H9 (cell line): ENCODE results near the gene FTH1. TPM values are rescaled to one million over a fixed set of nuclear protein-coding genes. Genes with fewer than 3 reads are reported as not detected.

Experiments used
- DNase-seq: peaks from one replicate; pipeline ENCODE4 v3.0.0-alpha.2; 2017
- H2AFZ ChIP-seq: one replicate; pipeline ENCODE4 v1.6.1; 2013; ENCODE audit warnings: mild to moderate bottlenecking, low read length, control low read depth, moderate library complexity
- H2AK5ac ChIP-seq: 2 replicates; pipeline ENCODE4 v1.6.1; 2013; ENCODE audit warnings: low read length, control low read depth, mixed read lengths; ENCODE audit not compliant: insufficient read length
- H2BK120ac ChIP-seq: one replicate; pipeline ENCODE4 v1.6.1; 2013; ENCODE audit warnings: low read depth, mild to moderate bottlenecking, low read length, control low read depth, inconsistent platforms; ENCODE audit not compliant: poor library complexity, severe bottlenecking
- H2BK12ac ChIP-seq: 2 replicates; pipeline ENCODE4 v1.6.1; 2013; ENCODE audit warnings: low read length, control low read depth, mixed read lengths, low read depth; ENCODE audit not compliant: insufficient read length
- H2BK15ac ChIP-seq: 2 replicates; pipeline ENCODE4 v1.6.1; 2013; ENCODE audit warnings: low read depth, low read length, control low read depth
- H2BK20ac ChIP-seq: one replicate; pipeline ENCODE4 v1.6.1; 2013; ENCODE audit warnings: low read depth, mild to moderate bottlenecking, low read length, control low read depth, inconsistent platforms; ENCODE audit not compliant: poor library complexity, severe bottlenecking
- H2BK5ac ChIP-seq: 2 replicates; pipeline ENCODE4 v1.6.1; 2013; ENCODE audit warnings: low read length, control low read depth, mixed read lengths; ENCODE audit not compliant: insufficient read length
- H3K14ac ChIP-seq: 2 replicates; pipeline ENCODE4 v1.6.1; 2013; ENCODE audit warnings: low read length, control low read depth; ENCODE audit not compliant: insufficient read depth
- H3K18ac ChIP-seq: 2 replicates; pipeline ENCODE4 v1.6.1; 2013; ENCODE audit warnings: low read depth, mild to moderate bottlenecking, mixed read lengths, low read length, control low read depth; ENCODE audit not compliant: insufficient read length
- H3K23ac ChIP-seq: 2 replicates; pipeline ENCODE4 v1.6.1; 2013; ENCODE audit warnings: low read length, control low read depth, mixed read lengths, low read depth; ENCODE audit not compliant: insufficient read length
- H3K23me2 ChIP-seq: 2 replicates; pipeline ENCODE4 v1.6.1; 2013; ENCODE audit warnings: low read depth, mild to moderate bottlenecking, mixed read lengths, low read length, control low read depth; ENCODE audit not compliant: insufficient read length, poor library complexity, severe bottlenecking
- H3K27ac ChIP-seq: 2 replicates; pipeline ENCODE4 v1.5.1; 2013; ENCODE audit warnings: low read length, control low read depth, mixed read lengths, low read depth; ENCODE audit not compliant: insufficient read length
- H3K27me3 ChIP-seq: 2 replicates; pipeline ENCODE4 v1.6.1; 2013; ENCODE audit warnings: low read length, control low read depth, inconsistent platforms; ENCODE audit not compliant: insufficient read depth
- H3K4ac ChIP-seq: 2 replicates; pipeline ENCODE4 v1.6.1; 2013; ENCODE audit warnings: low read depth, mild to moderate bottlenecking, control low read depth, inconsistent platforms, low read length, moderate library complexity
- H3K4me1 ChIP-seq: 2 replicates; pipeline ENCODE4 v1.6.1; 2013; ENCODE audit warnings: low read length, control low read depth, inconsistent platforms; ENCODE audit not compliant: insufficient read depth
- H3K4me2 ChIP-seq: 2 replicates; pipeline ENCODE4 v1.6.1; 2013; ENCODE audit warnings: low read length, control low read depth, mixed read lengths; ENCODE audit not compliant: insufficient read length, insufficient read depth
- H3K56ac ChIP-seq: 2 replicates; pipeline ENCODE4 v1.6.1; 2013; ENCODE audit warnings: low read depth, mild to moderate bottlenecking, mixed read lengths, low read length, control low read depth; ENCODE audit not compliant: insufficient read length
- H3K79me1 ChIP-seq: 2 replicates; pipeline ENCODE4 v1.6.1; 2013; ENCODE audit warnings: low read depth, mild to moderate bottlenecking, moderate library complexity, low read length, control low read depth, inconsistent platforms; ENCODE audit not compliant: insufficient read depth, poor library complexity, severe bottlenecking
- H3K79me2 ChIP-seq: 2 replicates; pipeline ENCODE4 v1.6.1; 2013; ENCODE audit warnings: low read length, control low read depth, inconsistent platforms; ENCODE audit not compliant: insufficient read depth
- H3K9ac ChIP-seq: 2 replicates; pipeline ENCODE4 v1.6.1; 2013; ENCODE audit warnings: low read length, control low read depth, mixed read lengths; ENCODE audit not compliant: insufficient read length; ENCODE audit errors: extremely low read depth
- H3K9me3 ChIP-seq: one replicate; pipeline ENCODE4 v1.6.1; 2013; ENCODE audit warnings: low read depth, low read length, inconsistent platforms; ENCODE audit not compliant: control insufficient read depth
- H3T11ph ChIP-seq: one replicate; pipeline ENCODE4 v1.6.1; 2013; ENCODE audit warnings: mild to moderate bottlenecking, low read length, control low read depth, inconsistent platforms
- H4K20me1 ChIP-seq: one replicate; pipeline ENCODE4 v1.6.1; 2013; ENCODE audit not compliant: control insufficient read depth, insufficient read length, insufficient read depth
- H4K5ac ChIP-seq: 2 replicates; pipeline ENCODE4 v1.6.1; 2013; ENCODE audit warnings: low read depth, mild to moderate bottlenecking, mixed read lengths, low read length, control low read depth; ENCODE audit not compliant: insufficient read length
- H4K8ac ChIP-seq: replicated peaks from 2 replicates; pipeline ENCODE4 v1.6.1; 2013; ENCODE audit warnings: low read length, control low read depth, mixed read lengths, low read depth; ENCODE audit not compliant: insufficient read length
- H4K91ac ChIP-seq: 2 replicates; pipeline ENCODE4 v1.6.1; 2013; ENCODE audit warnings: low read depth, mild to moderate bottlenecking, moderate library complexity, mixed read lengths, low read length, control low read depth; ENCODE audit not compliant: insufficient read length
- H3K27ac Mint-ChIP-seq, 3 experiments: 2 replicates in 2 of 3; 3 replicates in 1 of 3; pipeline ENCODE4 v1.8.0; 2020 to 2021; ENCODE audit warnings: mixed read lengths in 3 of 3, mild to moderate bottlenecking in 1 of 3, moderate library complexity in 1 of 3
- H3K27me3 Mint-ChIP-seq: 2 replicates; pipeline ENCODE4 v1.8.0; 2021; ENCODE audit warnings: low read depth, mild to moderate bottlenecking, moderate library complexity, mixed read lengths
- H3K36me3 Mint-ChIP-seq, 3 experiments: 2 replicates in 2 of 3; 3 replicates in 1 of 3; pipeline ENCODE4 v1.8.0; 2020 to 2021; ENCODE audit warnings: low read depth in 3 of 3, mixed read lengths in 3 of 3; ENCODE audit not compliant: insufficient read depth in 1 of 3
- H3K4me1 Mint-ChIP-seq, 2 experiments: 2 replicates each; pipeline ENCODE4 v1.8.0; 2020; ENCODE audit warnings: mixed read lengths in 2 of 2
- H3K4me3 Mint-ChIP-seq, 2 experiments: 2 replicates in 1 of 2; 3 replicates in 1 of 2; pipeline ENCODE4 v1.8.0; 2020 to 2021; ENCODE audit warnings: mild to moderate bottlenecking in 2 of 2, mixed read lengths in 2 of 2, moderate library complexity in 1 of 2
- H3K9me3 Mint-ChIP-seq, 2 experiments: 2 replicates in 1 of 2; 3 replicates in 1 of 2; pipeline ENCODE4 v1.8.0; 2020; ENCODE audit warnings: mild to moderate bottlenecking in 2 of 2, mixed read lengths in 2 of 2, moderate library complexity in 1 of 2
- CTCF ChIP-seq: fragments of 200-600 bp; sonication (generic); conservative IDR thresholded peaks from 3 replicates; pipeline ENCODE4 v1.8.0; 2021; ENCODE audit warnings: antibody characterized with exemption, mild to moderate bottlenecking
- WGBS: extraction: QIAGEN DNeasy Blood & Tissue Kit; methylation state at CpG from one replicate; pipeline ENCODE4 v1.1.7; 2013; ENCODE audit warnings: missing lambda C conversion rate, low lambda C conversion rate, mixed read lengths; ENCODE audit not compliant: insufficient read length; ENCODE audit errors: extremely low coverage; 5-methylcytosine and 5-hydroxymethylcytosine counted together
- total RNA-seq: library from RNA; stranded (reverse); gene quantifications from 2 replicates; pipeline ENCODE4 v1.2.1, GENCODE V29; 2021

Gene FTH1
- total RNA-seq, 1 experiment from 2014 or later: 1,505 TPM

DNA sequence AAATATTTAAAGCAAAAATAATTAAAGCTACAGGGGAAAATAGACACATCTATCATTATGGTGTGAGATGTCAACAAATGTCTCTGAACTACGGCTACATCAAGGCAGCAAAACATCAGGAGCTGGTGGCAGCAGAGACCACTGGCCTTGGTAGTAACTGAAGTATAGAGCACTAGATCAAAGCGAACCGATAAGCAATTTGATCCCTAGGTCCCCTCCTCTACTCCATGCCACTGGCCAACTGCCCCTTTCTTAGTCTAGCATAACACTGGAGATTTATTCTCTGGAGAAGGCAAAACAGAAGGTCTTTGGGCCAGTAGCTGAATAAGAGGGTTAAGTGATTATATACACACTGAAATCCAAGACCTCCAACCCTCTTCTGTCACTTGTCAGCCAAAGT is 36.5 kb downstream of the FTH1 start:
- no peaks in the 10 kb centered on the region for H4K20me1 ChIP-seq
- WGBS: no CpG with 5 or more reads among the region's 3 CpGs
- H3K27me3 ChIP-seq: no peaks in the 10 kb centered on the region
- no peaks in the 10 kb centered on the region for H3K9me3 ChIP-seq
- no peak overlapping the region for H2BK20ac ChIP-seq
- Mint-ChIP-seq H3K9me3 (peaks cover 8% of the 10 kb centered on the region in 2 experiments), H3K27me3 (peaks cover 13% of the 10 kb centered on the region), H3K4me3 (no peak overlapping the region), H3K27ac (no peak overlapping the region), H3K4me1 (peaks cover 7 to 13% of the 10 kb centered on the region in 2 experiments), H3K36me3 (peaks cover 0 to 5% (median 2%) of the 10 kb centered on the region in 3 experiments; a peak in 3 of 7 replicates)
- no peak for DNase-seq
- no peaks in the 10 kb centered on the region for H3K79me2 ChIP-seq
- no peak overlapping the region for H3K14ac ChIP-seq
- H3T11ph ChIP-seq: no peak overlapping the region
- H4K5ac ChIP-seq: no peak overlapping the region
- H2BK120ac ChIP-seq: no peak overlapping the region
- H2AFZ ChIP-seq: no peak overlapping the region
- no peak overlapping the region for H3K9ac ChIP-seq
- H3K4me2 ChIP-seq: no peak overlapping the region
- no peaks in the 10 kb centered on the region for H3K4me1 ChIP-seq
- H3K4ac ChIP-seq: no peak overlapping the region
- H4K91ac ChIP-seq: no peak overlapping the region
- no peak overlapping the region for H3K56ac ChIP-seq
- H3K23ac ChIP-seq: no peak overlapping the region
- H2BK15ac ChIP-seq: no peak overlapping the region
- no peak overlapping the region for H2AK5ac ChIP-seq
- H3K18ac ChIP-seq: no peak overlapping the region
- H3K27ac ChIP-seq: no peak overlapping the region
- TF ChIP-seq CTCF: no peak
- H2BK12ac ChIP-seq: no peak overlapping the region
- H3K79me1 ChIP-seq: no peaks in the 10 kb centered on the region
- H3K23me2 ChIP-seq: no peaks in the 10 kb centered on the region
- no peak overlapping the region for H4K8ac ChIP-seq
- H2BK5ac ChIP-seq: no peak overlapping the region
